HG03045 (cell line): ENCODE results near the gene FGF18.

Experiments used
- ATAC-seq: cut with Tn5 transposase; IDR thresholded peaks from one replicate; pipeline ENCODE4 v1.9.1; 2021; ENCODE audit warnings: mild to moderate bottlenecking, moderate library complexity; ENCODE audit not compliant: unreplicated experiment

FGF18 gene

GRCh38 chr5:171422495-171422894, 3.0 kb downstream of the FGF18 start:
- ATAC-seq = no peak

DNA sequence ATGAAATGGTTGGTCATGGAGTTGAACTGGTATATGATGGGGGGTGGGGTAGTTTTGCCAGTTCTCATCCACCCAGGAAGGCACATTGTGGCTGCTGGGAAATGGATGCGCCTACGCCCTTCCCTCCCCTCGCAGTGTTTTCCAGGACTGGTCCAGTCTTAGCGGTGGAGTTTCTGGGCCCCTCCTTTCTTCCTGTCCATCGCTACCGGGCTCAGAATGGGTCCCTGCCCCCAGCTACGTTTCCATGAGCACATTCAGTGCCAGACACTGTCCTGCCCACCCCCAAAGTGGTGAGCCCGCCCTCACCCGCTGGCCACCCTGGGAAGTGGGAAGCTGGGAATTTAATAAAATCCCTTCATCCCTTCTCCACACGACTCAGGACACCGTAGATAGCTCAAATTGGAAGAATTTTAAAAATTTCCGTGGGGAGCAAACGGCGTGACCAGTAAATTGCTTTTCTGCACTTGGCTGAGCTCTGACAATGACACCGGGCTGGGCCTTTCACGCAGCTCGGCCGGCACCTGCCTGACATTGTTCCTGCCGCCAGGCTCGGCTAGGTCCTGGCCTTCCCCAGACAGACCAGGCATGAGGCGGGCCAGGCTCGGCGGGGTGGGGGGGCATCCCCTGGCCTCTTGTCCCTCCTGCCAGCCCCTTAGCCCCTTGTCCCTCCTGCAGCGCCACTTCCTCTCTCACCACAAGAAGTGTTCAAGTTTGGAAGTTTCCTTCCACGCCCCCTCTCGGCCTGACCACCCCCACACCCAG, 3.6 kb downstream of the FGF18 start:
- ATAC-seq = no peak

DNA sequence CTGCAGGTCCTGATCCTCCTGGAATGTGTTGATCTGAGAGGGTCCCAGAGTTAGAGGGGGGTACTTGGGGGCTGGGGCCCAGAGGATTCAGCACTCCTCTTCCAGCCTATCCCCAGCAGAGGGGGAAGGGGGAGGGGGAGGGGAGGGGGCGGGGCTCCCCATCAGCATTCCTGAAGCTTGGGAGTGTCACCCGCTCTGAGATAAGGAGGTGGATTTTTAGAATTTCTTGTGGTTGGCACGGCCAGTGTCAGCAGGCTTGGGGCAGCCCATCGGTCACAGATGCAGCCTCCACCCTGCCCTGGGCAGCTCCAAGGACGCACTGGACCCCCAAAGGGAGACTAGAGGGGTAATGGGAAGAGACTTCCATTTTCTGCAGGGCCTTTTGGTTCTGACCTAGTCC, 5.3 kb downstream of the FGF18 start:
- ATAC-seq = no peak

- no peak for ATAC-seq
Observed at GRCh38 chr5:171425596-171426244, 6.3 kb downstream of the FGF18 start.

DNA sequence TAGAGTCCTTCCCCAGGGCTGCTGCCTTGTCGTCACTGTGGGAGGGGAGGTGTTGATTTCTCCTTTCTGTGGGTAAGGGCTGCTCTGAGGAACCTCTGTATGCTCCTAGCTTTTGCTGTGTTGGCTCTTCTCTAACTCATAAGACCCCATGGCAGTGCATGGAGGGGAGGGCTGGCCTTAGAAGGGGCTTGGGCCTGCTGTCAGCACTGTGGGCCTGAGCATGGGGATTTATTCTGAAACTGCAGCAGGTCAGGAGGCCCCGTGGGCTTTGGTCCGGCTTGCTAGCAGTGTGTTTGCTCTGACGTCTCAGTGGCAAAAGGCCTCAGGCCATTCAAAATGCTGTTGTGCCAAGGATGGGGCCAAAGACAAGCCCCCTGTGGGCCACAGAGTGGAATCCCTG, 6.8 kb downstream of the FGF18 start:
- no peak for ATAC-seq

GRCh38 chr5:171426680-171427079, 7.2 kb downstream of the FGF18 start:
- ATAC-seq = no peak

DNA sequence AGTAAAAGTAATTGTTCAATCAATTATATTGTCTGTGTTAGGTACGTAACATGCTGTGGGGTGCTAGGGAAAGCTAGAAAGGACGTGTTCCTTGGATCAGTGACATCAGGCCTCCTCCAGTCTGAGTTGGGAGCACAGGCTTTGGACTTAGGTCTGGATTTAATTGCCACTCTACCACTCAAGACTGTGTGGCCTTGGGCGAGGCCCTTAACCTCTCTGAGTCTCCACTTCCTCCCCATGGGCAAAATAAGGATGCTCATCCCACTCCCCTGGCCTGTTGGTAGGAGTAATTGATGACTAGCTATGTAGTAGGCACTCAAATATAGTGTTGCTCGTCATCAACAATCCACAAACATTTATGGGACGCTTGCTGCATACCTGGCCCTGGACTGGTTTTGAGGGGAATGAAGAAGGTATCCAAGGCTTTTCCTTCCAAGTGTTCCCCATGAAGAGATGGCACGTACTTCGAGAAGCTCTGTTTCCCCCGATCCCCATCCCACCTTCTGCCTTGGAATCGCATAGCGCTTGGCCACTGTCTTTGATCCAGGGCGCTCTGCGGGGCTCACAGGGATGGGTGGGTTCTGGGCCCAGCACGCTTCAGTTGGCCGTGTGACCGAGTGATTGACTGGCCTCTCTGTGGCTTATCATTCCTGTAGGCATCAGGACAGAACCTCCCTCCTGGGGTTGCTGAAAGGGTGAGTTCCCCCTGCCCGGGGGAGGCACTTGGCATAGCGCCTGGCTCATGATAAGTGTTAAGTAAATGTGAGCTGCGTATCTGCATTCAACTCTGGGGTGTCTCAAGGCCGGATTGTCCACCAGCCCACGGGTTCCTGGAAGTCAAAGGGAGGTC, 8.1 kb downstream of the FGF18 start:
- ATAC-seq = no peak

DNA sequence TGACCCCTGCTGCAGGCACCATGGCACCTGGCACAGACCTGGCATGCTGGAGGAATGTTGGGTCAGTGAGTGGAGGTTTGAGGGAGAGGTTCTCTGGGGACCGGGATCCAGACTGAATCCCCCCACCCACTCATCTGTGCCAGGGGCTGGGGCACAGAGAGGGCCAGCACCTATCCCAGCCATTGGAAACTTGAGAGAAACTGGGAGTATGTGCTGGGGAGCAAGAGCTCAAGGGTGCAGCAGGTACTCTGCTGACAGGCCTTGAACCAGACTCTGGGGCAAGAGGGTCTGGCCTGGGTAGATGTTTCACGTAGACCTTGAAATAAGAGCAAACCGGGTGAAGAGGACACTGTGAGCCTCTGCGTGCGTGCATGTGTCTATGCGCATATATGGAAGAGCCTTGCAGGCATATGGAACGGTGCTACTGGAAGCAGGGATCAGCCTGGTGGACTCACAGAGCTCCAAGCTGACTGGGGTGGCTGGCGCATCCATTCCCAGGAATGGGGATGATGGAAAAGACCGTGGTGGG, 8.8 kb downstream of the FGF18 start:
- no peak for ATAC-seq

GRCh38 chr5:171428809-171429542, 9.5 kb downstream of the FGF18 start:
- ATAC-seq = no peak

DNA sequence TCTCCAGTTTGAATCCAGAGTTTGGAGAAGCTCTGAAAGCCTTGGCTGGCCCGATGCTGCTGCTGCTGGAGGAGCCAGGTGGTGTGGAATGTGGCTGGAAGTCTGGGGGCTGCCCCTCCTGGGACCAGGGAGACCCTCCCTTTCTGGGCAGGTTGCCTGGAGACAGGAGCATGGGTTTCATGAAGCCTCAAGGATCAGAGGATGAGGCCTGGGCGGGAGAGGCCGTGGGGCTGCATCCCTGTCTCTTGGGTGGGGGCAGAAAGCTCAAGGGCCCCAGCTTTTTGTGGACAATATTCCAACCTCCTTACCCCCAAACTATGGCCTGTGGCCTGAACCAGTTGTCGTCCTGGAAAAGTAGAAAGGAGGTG, 10.1 kb downstream of the FGF18 start:
- no peak for ATAC-seq

GRCh38 chr5:171431251-171431777, 11.9 kb downstream of the FGF18 start:
- ATAC-seq = no peak

GRCh38 chr5:171432076-171432475, 12.6 kb downstream of the FGF18 start:
- no peak for ATAC-seq

DNA sequence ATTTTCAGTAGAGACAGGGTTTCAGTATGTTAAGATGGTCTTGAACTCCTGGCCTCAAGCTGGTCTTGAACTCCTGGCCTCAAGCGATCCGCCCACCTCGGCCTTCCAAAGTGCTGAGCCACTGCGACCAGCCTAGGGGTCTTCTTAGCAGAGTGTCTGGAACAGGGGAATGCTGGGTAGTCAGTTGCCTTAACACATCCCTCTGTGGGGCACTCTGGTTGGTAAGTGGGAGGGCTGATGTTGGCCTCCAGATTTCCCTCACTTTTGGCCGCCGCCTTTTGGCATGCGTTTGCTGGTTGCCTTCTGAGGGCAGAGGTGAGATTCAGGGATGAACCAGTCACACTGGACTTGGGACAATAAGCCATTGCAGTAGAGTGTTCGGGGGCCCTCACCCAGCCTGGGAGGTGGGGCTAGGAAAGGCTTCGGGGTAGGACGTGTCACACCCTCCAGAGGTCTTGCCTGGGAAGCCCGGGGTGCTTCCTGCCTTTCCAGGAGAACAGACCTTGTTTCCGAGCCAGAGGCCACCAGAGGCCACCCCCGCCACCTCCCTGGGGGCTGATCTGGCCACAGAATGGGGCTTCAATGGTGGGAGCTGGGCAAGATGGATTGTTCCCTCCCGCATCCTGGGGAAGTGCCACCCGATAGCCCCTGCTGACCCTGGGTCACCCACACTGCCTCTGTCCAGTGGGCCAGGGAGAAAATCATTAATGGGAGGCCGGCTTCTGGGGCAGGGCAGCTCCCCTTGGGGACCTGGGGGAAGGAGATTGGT, 13.3 kb downstream of the FGF18 start:
- no peak for ATAC-seq

GRCh38 chr5:171433352-171433698, 13.9 kb downstream of the FGF18 start:
- no peak for ATAC-seq

- no peak for ATAC-seq
Observed at GRCh38 chr5:171433982-171434676, 14.7 kb downstream of the FGF18 start.

- no peak for ATAC-seq
Observed at GRCh38 chr5:171434874-171435273, 15.4 kb downstream of the FGF18 start.

DNA sequence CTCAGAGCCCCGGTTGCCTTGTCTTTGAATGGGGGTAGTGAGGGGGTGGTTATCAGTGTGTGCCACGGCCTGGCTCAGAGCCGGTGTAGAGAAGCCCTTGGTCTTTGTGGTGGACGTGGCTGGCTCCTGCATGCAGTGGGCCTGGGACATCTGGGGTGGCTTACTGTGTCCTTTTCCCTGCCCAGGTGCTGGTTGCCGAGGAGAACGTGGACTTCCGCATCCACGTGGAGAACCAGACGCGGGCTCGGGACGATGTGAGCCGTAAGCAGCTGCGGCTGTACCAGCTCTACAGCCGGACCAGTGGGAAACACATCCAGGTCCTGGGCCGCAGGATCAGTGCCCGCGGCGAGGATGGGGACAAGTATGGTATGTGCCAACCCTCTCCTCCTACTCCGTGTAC, 16.5 kb downstream of the FGF18 start:
- ATAC-seq = no peak

DNA sequence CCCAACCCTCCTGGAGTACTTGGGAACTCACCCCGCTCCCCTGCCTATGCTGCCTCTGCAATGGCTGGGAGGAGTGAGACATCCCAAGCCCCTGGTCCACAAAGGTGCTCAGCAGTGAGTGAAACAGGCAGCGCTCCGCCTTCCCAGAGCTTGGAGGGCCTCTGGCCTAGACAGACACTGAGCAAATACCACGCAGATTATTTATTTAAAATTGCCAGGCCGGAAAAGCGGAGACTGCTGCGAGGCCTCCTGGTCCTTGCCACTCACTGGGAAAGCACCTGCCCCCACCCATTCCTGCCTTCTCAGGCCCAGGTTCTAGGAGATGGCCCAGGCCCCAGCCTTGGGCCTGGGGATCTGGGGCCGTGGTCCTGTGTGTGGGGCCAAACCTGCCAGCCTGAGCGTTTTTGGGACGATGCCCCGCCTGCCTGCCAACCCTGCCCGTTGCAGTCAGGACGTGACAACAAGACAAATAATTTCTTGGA, 17.4 kb downstream of the FGF18 start:
- no peak for ATAC-seq

DNA sequence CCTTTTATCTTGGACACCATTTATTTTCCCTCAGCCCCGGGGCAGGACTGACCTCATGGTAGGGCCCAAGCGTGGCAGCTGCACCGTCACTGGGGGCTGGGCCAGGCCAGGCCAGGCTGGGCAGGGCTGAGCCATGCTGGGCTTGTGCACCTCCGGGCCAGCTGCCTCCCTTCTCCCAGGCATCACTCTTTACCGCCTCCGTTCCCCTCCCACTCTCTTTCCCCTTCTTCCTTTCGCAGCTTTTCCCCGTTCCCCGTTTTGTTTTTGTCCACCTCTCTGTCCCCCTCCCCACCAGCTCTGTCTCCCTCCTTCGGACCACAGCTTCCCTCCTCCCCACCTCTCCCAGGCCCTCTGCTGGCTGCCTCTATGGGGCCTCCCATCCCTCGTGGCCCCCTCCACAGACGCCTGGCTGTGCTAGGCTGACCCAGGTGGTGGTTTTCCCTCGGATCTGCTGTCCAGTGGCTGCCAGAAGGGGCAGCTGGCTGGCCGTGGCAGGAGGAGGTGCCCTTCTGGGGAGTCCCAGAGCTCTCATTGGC, 17.9 kb downstream of the FGF18 start:
- no peak for ATAC-seq
